Activated T-cell treated with anti-CD3 and anti-CD28 coated beads, Interleukin-2, amount 50 U/mL, for 4 hours (primary cell): ENCODE results near the gene RBBP6. TPM values are rescaled to one million over a fixed set of nuclear protein-coding genes. Genes with fewer than 3 reads are reported as not detected.
A peak's percentile ranks its signal among the peaks of the same experiment; 100 is the strongest.

Experiments used
- ATAC-seq, 2 donors: fragments of 200-7000 bp; cut with Tn5 transposase; one replicate each; pipeline ENCODE4 v1.10.0; 2021
- DNase-seq: peaks from one replicate; pipeline ENCODE4 v3.0.0-alpha.2; 2020
- H3K27me3 Mint-ChIP-seq: one replicate; pipeline ENCODE4 v1.8.0; 2021; ENCODE audit warnings: low read depth, mixed read lengths
- H3K36me3 Mint-ChIP-seq: one replicate; pipeline ENCODE4 v1.8.0; 2022; ENCODE audit warnings: mixed read lengths; ENCODE audit not compliant: insufficient read depth
- H3K4me1 Mint-ChIP-seq: one replicate; pipeline ENCODE4 v1.8.0; 2021; ENCODE audit warnings: low read depth, mixed read lengths
- H3K4me3 Mint-ChIP-seq: one replicate; pipeline ENCODE4 v1.8.0; 2021; ENCODE audit warnings: mild to moderate bottlenecking, moderate library complexity, mixed read lengths
- H3K9me3 Mint-ChIP-seq: one replicate; pipeline ENCODE4 v1.8.0; 2021; ENCODE audit warnings: mixed read lengths
- total RNA-seq, 3 donors: library from RNA; stranded (reverse); gene quantifications; one replicate each; pipeline ENCODE4 v1.2.1, GENCODE V29; 2021

Gene RBBP6
- total RNA-seq, 3 donors from 2014 or later = 61.8 to 74.9 (median 73.9) TPM

DNA sequence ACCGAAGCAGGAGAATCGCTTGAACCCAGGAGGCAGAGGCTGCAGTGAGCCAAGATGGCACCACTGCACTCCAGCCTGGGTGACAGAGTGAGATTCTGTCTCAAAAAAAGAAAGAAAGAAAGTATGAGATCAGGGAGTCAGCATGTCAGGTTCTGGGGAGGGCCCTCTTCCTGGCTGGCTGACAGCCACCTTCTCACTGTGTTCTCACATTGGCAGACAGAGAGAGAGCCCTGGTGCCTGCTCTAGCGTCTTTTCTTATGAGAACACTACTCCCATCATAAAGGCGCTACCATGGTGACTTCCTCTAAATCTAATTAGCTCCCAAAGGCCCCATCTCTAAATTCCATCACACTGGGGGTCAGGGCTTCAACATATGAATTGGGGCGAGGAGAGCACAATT lies 27.6 kb upstream of the RBBP6 start:
- H3K36me3 Mint-ChIP-seq = no peaks in the 10 kb centered on the region
- no peak for DNase-seq

GRCh38 chr16:24514096-24514495 lies 25.3 kb upstream of the RBBP6 start:
- peaks cover 9% of the 10 kb centered on the region for H3K27me3 Mint-ChIP-seq
- no peaks in the 10 kb centered on the region for H3K36me3 Mint-ChIP-seq
- H3K4me1 Mint-ChIP-seq = peaks cover 5% of the 10 kb centered on the region
- H3K4me3 Mint-ChIP-seq = no peak overlapping the region
- H3K9me3 Mint-ChIP-seq = no peaks in the 10 kb centered on the region
- ATAC-seq (no peak), DNase-seq (no peak)

More for the DNA sequence above, 27.6 kb upstream of the RBBP6 start:
- Mint-ChIP-seq H3K9me3 (no peaks in the 10 kb centered on the region), H3K4me1 (peaks cover 1% of the 10 kb centered on the region), H3K4me3 (no peak overlapping the region), H3K27me3 (peaks cover 10% of the 10 kb centered on the region)
- no peak for ATAC-seq

- Mint-ChIP-seq H3K27me3 (peaks cover 9% of the 10 kb centered on the region), H3K4me3 (no peak overlapping the region), H3K36me3 (no peaks in the 10 kb centered on the region), H3K9me3 (no peaks in the 10 kb centered on the region), H3K4me1 (peaks cover 5% of the 10 kb centered on the region)
- no peak for ATAC-seq
- DNase-seq = no peak
These were observed 24.2 kb upstream of the RBBP6 start for GRCh38 chr16:24515186-24515585.

GRCh38 chr16:24516900-24517669 lies 22.3 kb upstream of the RBBP6 start:
- peak overlapping the region; percentile 9 for H3K4me3 Mint-ChIP-seq
- ATAC-seq (peak; percentile 58 to 74), DNase-seq (peak; percentile 70)
- peaks cover 9% of the 10 kb centered on the region for H3K27me3 Mint-ChIP-seq
- peaks cover 5% of the 10 kb centered on the region for H3K4me1 Mint-ChIP-seq
- H3K36me3 Mint-ChIP-seq = no peaks in the 10 kb centered on the region
- no peaks in the 10 kb centered on the region for H3K9me3 Mint-ChIP-seq

DNA sequence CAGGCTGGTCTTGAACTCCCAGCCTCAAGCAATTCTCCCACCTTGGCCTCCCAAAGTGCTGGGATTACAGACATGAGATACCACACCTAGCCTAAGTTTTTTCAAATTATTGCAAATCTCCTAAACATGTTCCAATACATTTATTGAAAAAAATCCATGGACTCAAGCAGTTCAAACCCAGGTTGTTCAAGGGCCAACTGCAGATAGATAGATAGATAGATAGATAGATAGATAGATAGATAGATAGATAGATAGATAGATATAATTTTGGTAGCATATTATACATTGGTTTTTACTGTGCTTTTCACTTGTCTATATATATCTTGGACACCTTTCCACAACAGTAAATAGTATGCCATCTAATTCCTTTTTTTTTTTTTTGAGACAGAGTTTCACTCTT lies 20.9 kb upstream of the RBBP6 start:
- H3K36me3 Mint-ChIP-seq = no peaks in the 10 kb centered on the region
- no peak for DNase-seq
- peaks cover 5% of the 10 kb centered on the region for H3K4me1 Mint-ChIP-seq
- H3K9me3 Mint-ChIP-seq = no peaks in the 10 kb centered on the region
- H3K27me3 Mint-ChIP-seq = peaks cover 9% of the 10 kb centered on the region
- H3K4me3 Mint-ChIP-seq = no peak overlapping the region
- ATAC-seq = no peak

GRCh38 chr16:24520983-24521382 lies 18.4 kb upstream of the RBBP6 start:
- Mint-ChIP-seq H3K4me1 (peaks cover 5% of the 10 kb centered on the region), H3K27me3 (peaks cover 2% of the 10 kb centered on the region), H3K9me3 (no peaks in the 10 kb centered on the region), H3K36me3 (no peaks in the 10 kb centered on the region), H3K4me3 (no peak overlapping the region)
- ATAC-seq = no peak
- no peak for DNase-seq

- H3K9me3 Mint-ChIP-seq = no peaks in the 10 kb centered on the region
- no peaks in the 10 kb centered on the region for H3K4me1 Mint-ChIP-seq
- no peak overlapping the region for H3K4me3 Mint-ChIP-seq
- ATAC-seq (no peak), DNase-seq (no peak)
- H3K36me3 Mint-ChIP-seq = no peaks in the 10 kb centered on the region
- peaks cover 2% of the 10 kb centered on the region for H3K27me3 Mint-ChIP-seq
These were observed 16.6 kb upstream of the RBBP6 start for GRCh38 chr16:24522751-24523150.

- H3K9me3 Mint-ChIP-seq = no peaks in the 10 kb centered on the region
- H3K27me3 Mint-ChIP-seq = peaks cover 2% of the 10 kb centered on the region
- no peaks in the 10 kb centered on the region for H3K4me1 Mint-ChIP-seq
- DNase-seq (no peak), ATAC-seq (no peak)
- no peak overlapping the region for H3K4me3 Mint-ChIP-seq
- H3K36me3 Mint-ChIP-seq = no peaks in the 10 kb centered on the region
These were observed 15.8 kb upstream of the RBBP6 start for GRCh38 chr16:24523569-24523968.

- H3K36me3 Mint-ChIP-seq = no peaks in the 10 kb centered on the region
- peaks cover 4% of the 10 kb centered on the region for H3K27me3 Mint-ChIP-seq
- no peak for ATAC-seq
- no peak for DNase-seq
- H3K4me3 Mint-ChIP-seq = no peak overlapping the region
- no peaks in the 10 kb centered on the region for H3K9me3 Mint-ChIP-seq
- H3K4me1 Mint-ChIP-seq = no peaks in the 10 kb centered on the region
These were observed 14.3 kb upstream of the RBBP6 start for GRCh38 chr16:24524855-24525677.

- no peak for DNase-seq
- no peaks in the 10 kb centered on the region for H3K4me1 Mint-ChIP-seq
- no peaks in the 10 kb centered on the region for H3K9me3 Mint-ChIP-seq
- no peaks in the 10 kb centered on the region for H3K36me3 Mint-ChIP-seq
- no peak for ATAC-seq
- peaks cover 4% of the 10 kb centered on the region for H3K27me3 Mint-ChIP-seq
- H3K4me3 Mint-ChIP-seq = no peak overlapping the region
These were observed 13.3 kb upstream of the RBBP6 start for GRCh38 chr16:24525970-24526559.

GRCh38 chr16:24526701-24527495 lies 12.5 kb upstream of the RBBP6 start:
- peaks cover 4% of the 10 kb centered on the region for H3K27me3 Mint-ChIP-seq
- ATAC-seq = no peak
- H3K4me1 Mint-ChIP-seq = no peaks in the 10 kb centered on the region
- H3K9me3 Mint-ChIP-seq = no peaks in the 10 kb centered on the region
- no peaks in the 10 kb centered on the region for H3K36me3 Mint-ChIP-seq
- DNase-seq = no peak
- no peak overlapping the region for H3K4me3 Mint-ChIP-seq

GRCh38 chr16:24531166-24531565 lies 8.2 kb upstream of the RBBP6 start:
- no peaks in the 10 kb centered on the region for H3K4me1 Mint-ChIP-seq
- peaks cover 9% of the 10 kb centered on the region for H3K27me3 Mint-ChIP-seq
- no peaks in the 10 kb centered on the region for H3K36me3 Mint-ChIP-seq
- H3K4me3 Mint-ChIP-seq = no peak overlapping the region
- ATAC-seq (no peak), DNase-seq (no peak)
- no peaks in the 10 kb centered on the region for H3K9me3 Mint-ChIP-seq

DNA sequence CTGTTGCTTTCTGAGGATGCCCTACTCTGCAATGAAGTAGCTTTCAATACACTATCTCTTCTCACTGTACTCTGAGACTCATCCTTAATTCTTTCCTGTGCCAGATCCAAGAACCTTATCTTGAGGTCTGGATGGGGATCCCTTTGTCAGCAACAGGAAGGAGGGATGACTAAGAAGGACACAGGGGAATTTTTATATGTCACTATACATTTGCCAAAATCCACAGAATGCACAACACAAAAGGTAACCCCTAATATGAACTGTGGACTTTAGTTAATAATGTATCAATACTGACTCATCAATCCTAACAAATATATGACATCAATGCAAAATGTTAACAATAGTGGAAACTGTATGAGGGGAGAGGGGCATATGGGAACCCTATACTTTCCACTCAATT lies 4.7 kb upstream of the RBBP6 start:
- Mint-ChIP-seq H3K4me3 (no peak overlapping the region), H3K4me1 (peaks cover 3% of the 10 kb centered on the region), H3K9me3 (no peaks in the 10 kb centered on the region), H3K27me3 (peaks cover 4% of the 10 kb centered on the region), H3K36me3 (no peaks in the 10 kb centered on the region)
- DNase-seq (no peak), ATAC-seq (no peak)

GRCh38 chr16:24535827-24536226 lies 3.5 kb upstream of the RBBP6 start:
- Mint-ChIP-seq H3K9me3 (no peaks in the 10 kb centered on the region), H3K36me3 (peaks cover 4% of the 10 kb centered on the region), H3K27me3 (peaks cover 4% of the 10 kb centered on the region), H3K4me3 (no peak overlapping the region), H3K4me1 (peaks cover 3% of the 10 kb centered on the region)
- DNase-seq (no peak), ATAC-seq (no peak)
